HEK293 (cell line): ENCODE results near the gene STBD1.
A peak's percentile ranks its signal among the peaks of the same experiment; 100 is the strongest.
"Not testable (repeated sequence)": the region's sequence is repeated elsewhere in the genome, so short reads cannot be mapped to it uniquely, and the experiment has no call there.

ENCODE experiments used
- CTCF ChIA-PET: fragments of 350-600 bp; formaldehyde crosslinking; extraction: SDS; loops from one replicate; lab custom pipeline; 2021; ENCODE audit warnings: antibody characterized with exemption; lab: Yijun Ruan, JAX
- POLR2A ChIA-PET: fragments of 300-600 bp; formaldehyde crosslinking; extraction: SDS; loops from one replicate; lab custom pipeline; 2020; ENCODE audit warnings: antibody characterized with exemption, inconsistent platforms; lab: Yijun Ruan, JAX
- H3K27ac ChIP-seq: fragments of 200-500 bp; sonication (Bioruptor generic); 2 replicates; pipeline ENCODE4 v1.5.1; 2014; ENCODE audit warnings: low read depth, low read length, control low read depth, inconsistent platforms; ENCODE audit errors: extremely low read depth
- H3K36me3 ChIP-seq, 2 experiments: fragments of 200-500 bp in 1 of 2; sonication (Bioruptor generic) in 1 of 2; 1 replicate in 1 of 2; 2 replicates in 1 of 2; pipeline ENCODE4 v1.5.1; 2014 to 2017; ENCODE audit warnings: inconsistent platforms in 2 of 2, low read length in 2 of 2; ENCODE audit not compliant: control insufficient read depth in 2 of 2, insufficient read depth in 1 of 2
- H3K4me1 ChIP-seq: fragments of 200-500 bp; sonication (Bioruptor generic); 2 replicates; pipeline ENCODE4 v1.5.1; 2014; ENCODE audit warnings: mild to moderate bottlenecking, low read length, inconsistent platforms; ENCODE audit not compliant: control insufficient read depth, insufficient read depth
- H3K4me3 ChIP-seq: 2 replicates; pipeline ENCODE4 v1.5.1; 2011; ENCODE audit warnings: low read depth, mild to moderate bottlenecking, control low read depth, low read length, moderate library complexity
- H3K9me3 ChIP-seq: fragments of 200-500 bp; sonication (Bioruptor generic); 2 replicates; pipeline ENCODE4 v1.5.1; 2014; ENCODE audit warnings: low read depth, low read length, inconsistent platforms; ENCODE audit not compliant: control insufficient read depth, insufficient read depth
- ATF2 ChIP-seq: fragments of 450-650 bp; formaldehyde crosslinking; IDR thresholded peaks from 2 replicates; pipeline ENCODE4 v1.5.1; 2016; ENCODE audit warnings: missing biosample characterization, missing genetic modification characterization, low read depth
- HOXA7 ChIP-seq: sonication (generic); formaldehyde crosslinking; IDR thresholded peaks from 2 replicates; pipeline ENCODE4 v1.8.1; 2022; ENCODE audit warnings: missing genetic modification reagents, borderline replicate concordance
- HOXD13 ChIP-seq: sonication (generic); formaldehyde crosslinking; IDR thresholded peaks from 2 replicates; pipeline ENCODE4 v1.8.0; 2022; ENCODE audit warnings: missing genetic modification reagents, borderline replicate concordance
- KLF9 ChIP-seq: fragments of 450-650 bp; formaldehyde crosslinking; IDR thresholded peaks from 2 replicates; pipeline ENCODE4 v1.5.1; 2016; ENCODE audit warnings: missing biosample characterization, missing genetic modification characterization, low read depth
- ZBTB44 ChIP-seq: fragments of 450-650 bp; IDR thresholded peaks from 2 replicates; pipeline ENCODE4 v1.5.1; 2018; ENCODE audit warnings: missing biosample characterization, mild to moderate bottlenecking, missing genetic modification characterization
- ZNF112 ChIP-seq: fragments of 450-650 bp; formaldehyde crosslinking; IDR thresholded peaks from 2 replicates; pipeline ENCODE4 v1.5.0; 2017; ENCODE audit warnings: missing biosample characterization, missing genetic modification characterization
- ZNF335 ChIP-seq: fragments of 450-650 bp; formaldehyde crosslinking; conservative IDR thresholded peaks from 2 replicates; pipeline ENCODE4 v1.5.1; 2016; ENCODE audit warnings: missing biosample characterization, missing genetic modification characterization
- ZNF391 ChIP-seq: fragments of 450-650 bp; formaldehyde crosslinking; IDR thresholded peaks from 2 replicates; pipeline ENCODE4 v1.5.1; 2016; ENCODE audit warnings: low read depth, missing biosample characterization, missing genetic modification characterization, borderline replicate concordance
- ZNF548 ChIP-seq: fragments of 450-650 bp; formaldehyde crosslinking; IDR thresholded peaks from 2 replicates; pipeline ENCODE4 v1.5.1; 2016; ENCODE audit warnings: missing biosample characterization, missing genetic modification characterization
- ZNF561 ChIP-seq: fragments of 450-650 bp; IDR thresholded peaks from 2 replicates; pipeline ENCODE4 v1.5.1; 2018; ENCODE audit warnings: missing biosample characterization, missing genetic modification characterization, borderline replicate concordance
- ZNF626 ChIP-seq: fragments of 450-650 bp; sonication (Bioruptor Pico); formaldehyde crosslinking; IDR thresholded peaks from 2 replicates; pipeline ENCODE4 v1.5.1; 2018; ENCODE audit warnings: missing biosample characterization, missing genetic modification characterization, inconsistent platforms
- ZNF664 ChIP-seq: fragments of 450-650 bp; formaldehyde crosslinking; IDR thresholded peaks from 2 replicates; pipeline ENCODE4 v1.5.1; 2016; ENCODE audit warnings: missing biosample characterization, missing genetic modification characterization
- ZNF670 ChIP-seq: fragments of 450-650 bp; formaldehyde crosslinking; IDR thresholded peaks from 2 replicates; pipeline ENCODE4 v1.5.1; 2016; ENCODE audit warnings: missing biosample characterization, missing genetic modification characterization, low read depth
- ZNF677 ChIP-seq: fragments of 450-650 bp; IDR thresholded peaks from 2 replicates; pipeline ENCODE4 v1.5.0; 2018; ENCODE audit warnings: missing biosample characterization, mild to moderate bottlenecking, missing genetic modification characterization, moderate library complexity
- ZNF747 ChIP-seq: fragments of 450-650 bp; formaldehyde crosslinking; IDR thresholded peaks from 2 replicates; pipeline ENCODE4 v1.5.1; 2016; ENCODE audit warnings: missing biosample characterization, missing genetic modification characterization
- TF ChIP-seq, protein P1 (sequence below): fragments of 450-650 bp; formaldehyde crosslinking; IDR thresholded peaks from 2 replicates; pipeline ENCODE4 v1.5.1; 2016; ENCODE audit warnings: missing biosample characterization, missing genetic modification characterization

STBD1 gene

DNA sequence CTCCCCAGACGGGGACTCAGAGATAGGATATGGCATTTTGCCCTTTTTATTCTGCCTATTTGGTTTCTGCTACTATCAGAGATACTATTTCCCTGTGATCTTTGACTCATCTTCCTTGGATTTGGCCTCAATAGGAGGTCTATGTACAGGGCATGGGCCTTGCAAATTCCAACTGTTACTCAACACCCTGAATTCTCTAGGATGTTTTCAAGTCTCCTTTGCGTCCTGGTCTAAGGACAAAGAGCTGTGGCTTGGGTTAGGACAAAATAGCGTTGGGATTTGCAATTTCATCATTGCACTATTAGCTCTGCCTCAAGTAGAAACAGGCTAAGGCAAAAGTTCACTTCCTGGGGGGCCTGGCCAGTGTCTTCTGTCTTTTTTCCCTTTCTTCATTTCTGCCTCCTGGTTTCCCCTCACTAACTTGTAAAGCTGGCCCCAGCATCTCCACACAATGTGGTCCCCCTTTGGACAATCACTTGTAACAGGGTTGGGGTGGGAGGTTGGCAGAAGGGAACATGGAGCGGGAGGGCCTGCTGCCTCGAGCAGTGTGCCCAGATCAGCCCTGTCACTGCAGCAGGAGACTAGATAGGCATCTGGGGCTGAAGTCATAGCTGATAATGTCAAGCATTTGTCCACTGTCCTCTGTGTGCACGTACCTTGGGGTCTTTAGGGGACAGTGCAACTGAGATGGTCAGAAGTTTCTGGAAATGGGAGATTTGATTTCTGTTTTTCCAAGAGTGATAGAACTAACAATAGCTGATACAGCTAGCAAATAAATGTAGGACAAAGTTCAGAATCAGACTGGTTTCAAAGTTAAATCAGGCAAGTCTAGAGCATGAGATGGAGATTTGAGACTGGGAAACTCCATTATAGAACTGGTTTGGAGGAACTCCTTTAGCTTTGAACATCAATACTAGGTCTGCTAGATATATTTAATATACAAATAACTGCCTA is 25.8 kb upstream of the STBD1 start:
- Histone ChIP-seq H3K36me3 (no peaks in the 10 kb centered on the region), H3K4me3 (no peak overlapping the region), H3K4me1 (no peaks in the 10 kb centered on the region), H3K27ac (no peak overlapping the region), H3K9me3 (no peaks in the 10 kb centered on the region)
- ChIA-PET CTCF (interaction anchor here (0.5 to 0.9 kb wide), 2 partner anchors 98 to 154 kb away, joined by 3 to 4 read pairs; partner anchors contain the start of gene SHROOM3), POLR2A (no interaction called here)
- no peak for TF ChIP-seq ZNF548 (tag by site-specific recombination)
- TF ChIP-seq ZNF626 (tag by site-specific recombination), result no peak
- TF ChIP-seq, protein P1, sequence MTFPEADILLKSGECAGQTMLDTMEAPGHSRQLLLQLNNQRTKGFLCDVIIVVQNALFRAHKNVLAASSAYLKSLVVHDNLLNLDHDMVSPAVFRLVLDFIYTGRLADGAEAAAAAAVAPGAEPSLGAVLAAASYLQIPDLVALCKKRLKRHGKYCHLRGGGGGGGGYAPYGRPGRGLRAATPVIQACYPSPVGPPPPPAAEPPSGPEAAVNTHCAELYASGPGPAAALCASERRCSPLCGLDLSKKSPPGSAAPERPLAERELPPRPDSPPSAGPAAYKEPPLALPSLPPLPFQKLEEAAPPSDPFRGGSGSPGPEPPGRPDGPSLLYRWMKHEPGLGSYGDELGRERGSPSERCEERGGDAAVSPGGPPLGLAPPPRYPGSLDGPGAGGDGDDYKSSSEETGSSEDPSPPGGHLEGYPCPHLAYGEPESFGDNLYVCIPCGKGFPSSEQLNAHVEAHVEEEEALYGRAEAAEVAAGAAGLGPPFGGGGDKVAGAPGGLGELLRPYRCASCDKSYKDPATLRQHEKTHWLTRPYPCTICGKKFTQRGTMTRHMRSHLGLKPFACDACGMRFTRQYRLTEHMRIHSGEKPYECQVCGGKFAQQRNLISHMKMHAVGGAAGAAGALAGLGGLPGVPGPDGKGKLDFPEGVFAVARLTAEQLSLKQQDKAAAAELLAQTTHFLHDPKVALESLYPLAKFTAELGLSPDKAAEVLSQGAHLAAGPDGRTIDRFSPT, result no peak
- no peak for TF ChIP-seq ZNF747 (tag by site-specific recombination)
- no peak for TF ChIP-seq HOXA7 (CRISPR knock-in tag)
- TF ChIP-seq ZNF677 (tag by site-specific recombination), result no peak
- no peak for TF ChIP-seq HOXD13 (CRISPR knock-in tag)
- no peak for TF ChIP-seq KLF9
- no peak for TF ChIP-seq ZNF391 (tag by site-specific recombination)
- no peak for TF ChIP-seq ATF2
- no peak for TF ChIP-seq ZNF664 (tag by site-specific recombination)
- no peak for TF ChIP-seq ZNF112 (tag by site-specific recombination)
- no peak for TF ChIP-seq ZBTB44 (tag by site-specific recombination)
- no peak for TF ChIP-seq ZNF561 (tag by site-specific recombination)

DNA sequence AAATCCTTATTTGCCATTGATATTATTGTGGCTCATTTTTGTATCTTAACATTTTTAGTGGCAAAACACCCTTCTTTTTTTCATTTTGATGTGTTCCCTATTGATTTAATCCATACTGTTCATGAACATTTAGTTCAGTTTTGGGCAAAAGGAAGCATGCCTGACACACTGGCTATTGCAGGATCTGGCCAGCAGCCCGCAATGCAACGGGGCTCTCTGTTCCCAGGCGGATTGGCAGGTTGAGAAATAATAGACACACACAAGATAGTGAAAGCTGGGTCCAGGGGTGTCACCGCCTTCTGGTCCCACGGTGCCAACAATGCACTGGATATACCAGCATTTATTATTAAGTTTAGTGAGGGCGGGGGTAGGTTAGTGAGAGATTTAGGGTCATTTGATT is 24.9 kb upstream of the STBD1 start:
- H3K27ac ChIP-seq, H3K4me3 ChIP-seq, H3K4me1 ChIP-seq, H3K36me3 ChIP-seq, POLR2A ChIA-PET, H3K9me3 ChIP-seq: not testable (repeated sequence)
- CTCF ChIA-PET, result interaction anchor here (0.5 to 0.9 kb wide), 2 partner anchors 97 to 154 kb away, joined by 3 to 4 read pairs; partner anchors contain the start of gene SHROOM3

GRCh38 chr4:76282941-76283689 is 23.4 kb upstream of the STBD1 start:
- 0 out of 2 replicates have a peak, but pooled peaks have one; percentile 20 for TF ChIP-seq ZNF335 (tag by site-specific recombination)
- no peak for TF ChIP-seq ZNF112 (tag by site-specific recombination)
- TF ChIP-seq ZNF670 (tag by site-specific recombination), result no peak
- no peak overlapping the region for H3K4me3 ChIP-seq
- ChIA-PET CTCF (no interaction called here), POLR2A (no interaction called here)
- H3K27ac ChIP-seq, result no peak overlapping the region
- no peaks in the 10 kb centered on the region for H3K36me3 ChIP-seq
- no peaks in the 10 kb centered on the region for H3K4me1 ChIP-seq
- no peaks in the 10 kb centered on the region for H3K9me3 ChIP-seq
